DOHH2 (cell line): ENCODE data around the gene MAML2.

ENCODE experiments used
- EZH2phosphoT487 ChIP-seq: fragments of 200-600 bp; sonication (generic); IDR thresholded peaks from 2 replicates; pipeline ENCODE4 v1.6.1; 2017; ENCODE audit warnings: borderline replicate concordance, mild to moderate bottlenecking, antibody characterized with exemption, low read length, moderate library complexity, mixed read lengths
- TF ChIP-seq, protein P1 (sequence below): fragments of 200-600 bp; sonication (generic); IDR thresholded peaks from one replicate; pipeline ENCODE4 v1.5.1; 2014; ENCODE audit warnings: antibody characterized with exemption, mild to moderate bottlenecking, low read depth, low read length; ENCODE audit not compliant: poor library complexity, severe bottlenecking

DNA sequence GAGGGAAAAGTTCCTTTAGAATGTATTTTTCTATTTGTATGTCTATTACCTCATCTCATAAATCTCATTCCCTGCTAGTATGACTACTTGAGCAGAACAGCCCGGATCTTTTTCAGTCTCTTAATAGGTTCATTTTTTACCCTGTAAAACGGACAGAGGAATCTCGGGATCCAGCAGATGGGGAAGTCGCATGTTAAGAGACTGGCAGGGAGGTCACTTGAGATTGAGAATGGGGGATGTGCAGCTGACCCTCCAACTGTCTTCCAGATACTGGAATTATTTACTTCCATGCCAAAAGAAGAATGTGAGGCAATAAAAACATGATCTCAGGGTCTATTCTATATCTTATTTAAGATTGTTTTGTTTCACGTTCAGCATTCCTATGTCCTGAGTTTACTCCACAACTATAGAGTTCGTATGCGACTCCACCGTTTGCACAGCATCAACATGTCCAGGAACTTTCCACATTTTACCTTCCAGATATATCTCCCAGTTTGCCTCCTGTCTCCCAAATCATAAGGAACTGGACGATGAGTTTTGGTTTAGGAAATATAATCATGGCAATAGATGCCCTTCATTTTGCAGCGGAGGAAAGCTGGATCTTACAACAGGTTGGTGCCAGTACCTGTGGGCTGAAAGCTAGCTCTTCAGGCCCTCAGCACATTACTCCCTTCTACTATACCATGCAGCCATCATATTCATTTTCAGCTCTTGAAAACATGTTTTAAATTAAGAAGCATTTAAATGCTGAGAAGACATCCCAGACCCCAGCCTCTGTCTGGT, 181.5 kb downstream of the MAML2 start:
- TF ChIP-seq, protein P1, sequence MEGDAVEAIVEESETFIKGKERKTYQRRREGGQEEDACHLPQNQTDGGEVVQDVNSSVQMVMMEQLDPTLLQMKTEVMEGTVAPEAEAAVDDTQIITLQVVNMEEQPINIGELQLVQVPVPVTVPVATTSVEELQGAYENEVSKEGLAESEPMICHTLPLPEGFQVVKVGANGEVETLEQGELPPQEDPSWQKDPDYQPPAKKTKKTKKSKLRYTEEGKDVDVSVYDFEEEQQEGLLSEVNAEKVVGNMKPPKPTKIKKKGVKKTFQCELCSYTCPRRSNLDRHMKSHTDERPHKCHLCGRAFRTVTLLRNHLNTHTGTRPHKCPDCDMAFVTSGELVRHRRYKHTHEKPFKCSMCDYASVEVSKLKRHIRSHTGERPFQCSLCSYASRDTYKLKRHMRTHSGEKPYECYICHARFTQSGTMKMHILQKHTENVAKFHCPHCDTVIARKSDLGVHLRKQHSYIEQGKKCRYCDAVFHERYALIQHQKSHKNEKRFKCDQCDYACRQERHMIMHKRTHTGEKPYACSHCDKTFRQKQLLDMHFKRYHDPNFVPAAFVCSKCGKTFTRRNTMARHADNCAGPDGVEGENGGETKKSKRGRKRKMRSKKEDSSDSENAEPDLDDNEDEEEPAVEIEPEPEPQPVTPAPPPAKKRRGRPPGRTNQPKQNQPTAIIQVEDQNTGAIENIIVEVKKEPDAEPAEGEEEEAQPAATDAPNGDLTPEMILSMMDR: no peak
- TF ChIP-seq EZH2phosphoT487: no peak
